CD14-positive monocyte (primary cell): ENCODE results near the gene NEMF. TPM values are rescaled to one million over a fixed set of nuclear protein-coding genes. Genes with fewer than 3 reads are reported as not detected.
A peak's percentile ranks its signal among the peaks of the same experiment; 100 is the strongest.

Experiments used
- DNase-seq, 3 donors: peaks; one replicate each; pipeline ENCODE4 v3.0.0-alpha.2; 2011 to 2022
- H2AFZ ChIP-seq: 2 replicates; pipeline ENCODE4 v1.6.0; 2012; ENCODE audit warnings: mild to moderate bottlenecking, low read depth, low read length, inconsistent platforms; ENCODE audit not compliant: insufficient read depth, poor library complexity, severe bottlenecking
- H3K27ac ChIP-seq, 2 donors: 1 replicate in 1 of 2; 2 replicates in 1 of 2; pipeline ENCODE4 v1.5.1; 2012 to 2013; ENCODE audit warnings: low read length in 2 of 2, control low read depth in 1 of 2, inconsistent platforms in 1 of 2, low read depth in 1 of 2, mild to moderate bottlenecking in 1 of 2
- H3K27me3 ChIP-seq, 2 donors: one replicate each; pipeline versions ENCODE4 v1.6.0 to v1.6.1; 2011 to 2013; ENCODE audit warnings: low read length in 2 of 2; ENCODE audit not compliant: control insufficient read depth in 2 of 2, insufficient read depth in 2 of 2
- H3K36me3 ChIP-seq, 2 donors: replicated peaks in 1 of 2; 1 replicate in 1 of 2; 2 replicates in 1 of 2; pipeline versions ENCODE4 v1.5.1 to v1.6.1; 2012 to 2013; ENCODE audit warnings: low read length in 2 of 2, control low read depth in 1 of 2, inconsistent platforms in 1 of 2, mild to moderate bottlenecking in 1 of 2; ENCODE audit not compliant: insufficient read depth in 2 of 2, control insufficient read depth in 1 of 2
- H3K4me1 ChIP-seq, 2 donors: 1 replicate in 1 of 2; 2 replicates in 1 of 2; pipeline versions ENCODE4 v1.5.1 to v1.6.1; 2012 to 2013; ENCODE audit warnings: low read length in 2 of 2, control low read depth in 1 of 2, inconsistent platforms in 1 of 2, mild to moderate bottlenecking in 1 of 2, moderate library complexity in 1 of 2; ENCODE audit not compliant: insufficient read depth in 2 of 2, control insufficient read depth in 1 of 2
- H3K4me2 ChIP-seq: replicated peaks from 2 replicates; pipeline ENCODE3; 2012; ENCODE audit warnings: low read length, moderate library complexity, mild to moderate bottlenecking; ENCODE audit not compliant: poor library complexity, severe bottlenecking; ENCODE audit errors: extremely low read depth
- H3K4me3 ChIP-seq, 3 experiments: fragments of 200-600 bp in 1 of 3; sonication (generic) in 1 of 3; replicated peaks in 1 of 3; 1 replicate in 2 of 3; 2 replicates in 1 of 3; pipeline ENCODE4 v1.5.1; 2011 to 2013; ENCODE audit warnings: low read length in 3 of 3, mild to moderate bottlenecking in 3 of 3, control low read depth in 2 of 3, low read depth in 2 of 3, inconsistent platforms in 1 of 3, moderate library complexity in 1 of 3
- H3K79me2 ChIP-seq: 2 replicates; pipeline ENCODE4 v1.6.0; 2012; ENCODE audit warnings: mild to moderate bottlenecking, control low read depth, inconsistent platforms, low read length, moderate library complexity; ENCODE audit not compliant: insufficient read depth
- H3K9ac ChIP-seq: 2 replicates; pipeline ENCODE4 v1.6.0; 2017; ENCODE audit warnings: low read length, mild to moderate bottlenecking; ENCODE audit not compliant: insufficient read depth, poor library complexity, severe bottlenecking
- H3K9me3 ChIP-seq, 2 donors: replicated peaks in 1 of 2; 1 replicate in 1 of 2; 2 replicates in 1 of 2; pipeline versions ENCODE4 v1.5.1 to v1.6.1; 2012 to 2013; ENCODE audit warnings: low read length in 2 of 2, control low read depth in 1 of 2; ENCODE audit not compliant: control insufficient read depth in 1 of 2, insufficient read depth in 1 of 2
- H4K20me1 ChIP-seq: 2 replicates; pipeline ENCODE4 v1.6.0; 2012; ENCODE audit warnings: mild to moderate bottlenecking, low read length, control low read depth, moderate library complexity; ENCODE audit not compliant: insufficient read depth
- H3K27ac Mint-ChIP-seq, 7 donors: one replicate each; pipeline ENCODE4 v1.8.0; 2020; ENCODE audit warnings: mild to moderate bottlenecking in 7 of 7, mixed read lengths in 7 of 7, moderate library complexity in 6 of 7, inconsistent platforms in 2 of 7
- H3K27me3 Mint-ChIP-seq, 3 donors: one replicate each; pipeline ENCODE4 v1.8.0; 2021 to 2022; ENCODE audit warnings: low read depth in 3 of 3, mild to moderate bottlenecking in 3 of 3, mixed read lengths in 3 of 3, moderate library complexity in 3 of 3, inconsistent platforms in 1 of 3
- H3K36me3 Mint-ChIP-seq, 2 donors: one replicate each; pipeline ENCODE4 v1.8.0; 2020; ENCODE audit warnings: mixed read lengths in 2 of 2, inconsistent platforms in 1 of 2, mild to moderate bottlenecking in 1 of 2
- H3K4me1 Mint-ChIP-seq: one replicate; pipeline ENCODE4 v1.8.0; 2020; ENCODE audit warnings: mild to moderate bottlenecking, mixed read lengths
- H3K4me3 Mint-ChIP-seq, 2 donors: one replicate each; pipeline ENCODE4 v1.8.0; 2020; ENCODE audit warnings: mild to moderate bottlenecking in 2 of 2, mixed read lengths in 2 of 2, moderate library complexity in 1 of 2
- H3K9me3 Mint-ChIP-seq, 7 donors: one replicate each; pipeline ENCODE4 v1.8.0; 2020 to 2022; ENCODE audit warnings: mixed read lengths in 7 of 7, mild to moderate bottlenecking in 6 of 7, moderate library complexity in 6 of 7, inconsistent platforms in 2 of 7
- CTCF ChIP-seq: fragments of 200-600 bp; IDR thresholded peaks from one replicate; pipeline ENCODE4 v1.8.0; 2022; ENCODE audit warnings: antibody characterized with exemption, mild to moderate bottlenecking
- WGBS: methylation state at CpG from one replicate; pipeline ENCODE4 v1.1.5; 2013; ENCODE audit warnings: missing lambda C conversion rate; ENCODE audit not compliant: insufficient coverage; 5-methylcytosine and 5-hydroxymethylcytosine counted together
- intact Hi-C, 2 donors: fragments of 100-400 bp; cut with micrococcal nuclease; formaldehyde crosslinking; loops; one replicate each; pipeline versions ENCODE4 v1.15.0 to v1.15.1; 2023
- polyA minus RNA-seq: library from RNA; depleted of rRNA, polyadenylated mRNA; stranded (reverse); fragments of >200 nt; gene quantifications from 2 replicates; pipeline ENCODE4 v1.2.3, GENCODE V29; 2012
- polyA plus RNA-seq, 3 donors: library from polyadenylated mRNA; depleted of rRNA in 1 of 3; unstranded in 2 of 3; stranded (reverse) in 1 of 3; fragments of 300-500 nt in 2 of 3; fragments of >200 nt in 1 of 3; fragmentation: Illumina TruSeq in 2 of 3; gene quantifications; 1 replicate in 2 of 3; 2 replicates in 1 of 3; pipeline ENCODE4 v1.2.3, GENCODE V29; 2012 to 2021
- total RNA-seq, 12 experiments: library from RNA in 1 of 12; stranded (reverse) in 1 of 12; fragments of 120-200 nt in 1 of 12; gene quantifications; one replicate each; pipeline ENCODE4 v1.2.4 and lab custom pipeline; 2013 to 2026; ENCODE audit warnings: mixed read lengths in 6 of 12, inconsistent platforms in 1 of 12

The NEMF gene, protein sequence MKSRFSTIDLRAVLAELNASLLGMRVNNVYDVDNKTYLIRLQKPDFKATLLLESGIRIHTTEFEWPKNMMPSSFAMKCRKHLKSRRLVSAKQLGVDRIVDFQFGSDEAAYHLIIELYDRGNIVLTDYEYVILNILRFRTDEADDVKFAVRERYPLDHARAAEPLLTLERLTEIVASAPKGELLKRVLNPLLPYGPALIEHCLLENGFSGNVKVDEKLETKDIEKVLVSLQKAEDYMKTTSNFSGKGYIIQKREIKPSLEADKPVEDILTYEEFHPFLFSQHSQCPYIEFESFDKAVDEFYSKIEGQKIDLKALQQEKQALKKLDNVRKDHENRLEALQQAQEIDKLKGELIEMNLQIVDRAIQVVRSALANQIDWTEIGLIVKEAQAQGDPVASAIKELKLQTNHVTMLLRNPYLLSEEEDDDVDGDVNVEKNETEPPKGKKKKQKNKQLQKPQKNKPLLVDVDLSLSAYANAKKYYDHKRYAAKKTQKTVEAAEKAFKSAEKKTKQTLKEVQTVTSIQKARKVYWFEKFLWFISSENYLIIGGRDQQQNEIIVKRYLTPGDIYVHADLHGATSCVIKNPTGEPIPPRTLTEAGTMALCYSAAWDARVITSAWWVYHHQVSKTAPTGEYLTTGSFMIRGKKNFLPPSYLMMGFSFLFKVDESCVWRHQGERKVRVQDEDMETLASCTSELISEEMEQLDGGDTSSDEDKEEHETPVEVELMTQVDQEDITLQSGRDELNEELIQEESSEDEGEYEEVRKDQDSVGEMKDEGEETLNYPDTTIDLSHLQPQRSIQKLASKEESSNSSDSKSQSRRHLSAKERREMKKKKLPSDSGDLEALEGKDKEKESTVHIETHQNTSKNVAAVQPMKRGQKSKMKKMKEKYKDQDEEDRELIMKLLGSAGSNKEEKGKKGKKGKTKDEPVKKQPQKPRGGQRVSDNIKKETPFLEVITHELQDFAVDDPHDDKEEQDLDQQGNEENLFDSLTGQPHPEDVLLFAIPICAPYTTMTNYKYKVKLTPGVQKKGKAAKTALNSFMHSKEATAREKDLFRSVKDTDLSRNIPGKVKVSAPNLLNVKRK
- 82.1 TPM for total RNA-seq (2013)
- 10 to 100 TPM; 18.3 to 27.6 (median 22.2) TPM for polyA plus RNA-seq
- polyA minus RNA-seq, result 29.0 and 35.5 TPM in 2 replicates
- total RNA-seq (lab: John Stamatoyannopoulos, UW), result 29.8 to 115 (median 56.2) reads per million in 11 experiments

DNA sequence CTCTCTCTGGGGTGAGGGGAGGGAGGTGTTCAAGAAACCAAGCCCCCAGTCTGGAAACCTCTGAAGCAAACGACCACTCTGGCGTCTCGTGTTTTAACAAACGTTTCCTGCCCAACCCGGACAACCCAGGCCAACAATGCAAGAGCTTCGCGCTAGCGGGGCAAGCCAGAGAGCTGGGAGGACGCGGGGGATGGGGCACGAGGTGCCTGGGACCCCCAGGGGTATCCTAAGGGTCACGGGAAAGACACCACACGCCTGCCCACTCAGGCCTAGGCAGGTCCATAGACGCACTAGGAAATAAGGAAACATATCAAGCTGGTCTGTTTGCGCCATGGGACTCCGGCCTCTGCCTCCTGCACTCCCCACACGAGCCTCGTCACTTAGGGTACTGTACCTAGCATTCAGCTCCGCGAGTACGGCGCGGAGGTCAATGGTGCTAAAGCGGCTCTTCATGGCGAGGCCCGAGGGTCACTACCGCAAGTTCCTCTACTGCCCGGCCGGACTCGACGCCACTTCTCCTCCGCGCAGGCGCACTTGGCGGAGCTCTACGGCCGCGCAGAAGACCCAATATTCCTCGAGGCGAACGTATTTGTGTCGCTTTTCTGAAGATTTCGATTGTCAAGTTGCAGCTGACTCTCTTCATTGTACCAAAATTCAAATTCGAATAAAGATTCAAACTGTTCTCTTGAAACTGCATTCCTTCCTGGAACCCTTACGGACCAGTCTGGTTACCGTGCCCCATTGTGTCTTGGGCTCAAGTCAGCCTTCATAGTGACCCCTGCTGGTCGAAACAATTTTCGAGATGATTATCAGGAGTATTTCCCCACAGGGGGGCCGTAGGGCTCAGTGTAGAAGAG, at the start of gene NEMF:
TSS of gene NEMF (minus strand) at position 488 of the 857 bp plus-strand sequence. CDS start at position 453, 35 bp downstream.
- H3K4me3 ChIP-seq, result peak within 1 kb of the TSS; percentile 72 to 96 (median 89)
- H3K9ac ChIP-seq, result peak within 1 kb of the TSS; percentile 97
- peak; percentile 82 for TF ChIP-seq CTCF
- under 1% methylated on average over 40 of the region's 49 CpGs for whole genome bisulfite sequencing
- peaks cover 17 to 28% of the 10 kb centered on the region in 2 donors for H3K4me1 ChIP-seq
- peak within 1 kb of the TSS; percentile 86 for H3K4me2 ChIP-seq
- H3K36me3 ChIP-seq, result peaks cover 28 to 33% of the 10 kb centered on the region in 2 donors
- peaks cover 7% of the 10 kb centered on the region for H4K20me1 ChIP-seq
- peak within 1 kb of the TSS; percentile 77 to 98 for H3K27ac ChIP-seq
- Mint-ChIP-seq H3K27me3 (no peaks in the 10 kb centered on the region), H3K9me3 (peaks cover 0 to 6% (median 0%) of the 10 kb centered on the region in 7 donors), H3K27ac (peak within 1 kb of the TSS; percentile 91 to 99 (median 98)), H3K4me1 (peaks cover 33% of the 10 kb centered on the region), H3K4me3 (peak within 1 kb of the TSS; percentile 94 to 98), H3K36me3 (peaks cover 19 to 30% of the 10 kb centered on the region in 2 donors)
- H3K79me2 ChIP-seq, result peaks cover 50% of the 10 kb centered on the region
- H2AFZ ChIP-seq, result peak within 1 kb of the TSS; percentile 95
- no peaks in the 10 kb centered on the region for H3K9me3 ChIP-seq
- peak; percentile 87 to 90 (median 89) for DNase-seq
- no peaks in the 10 kb centered on the region for H3K27me3 ChIP-seq
- intact Hi-C loops, result no loop called here
